ENCODE data around the gene CA14. TPM values are rescaled to one million over a fixed set of nuclear protein-coding genes. Genes with fewer than 3 reads are reported as not detected.

The CA14 gene
- total RNA-seq, 1 experiment from 2014 or later, result 35.3 TPM

- TF ChIP-seq E2F5 (CRISPR knock-in tag; IDR thresholded peaks at IDR 0.05) (no peak), ZNF671 (CRISPR knock-in tag; IDR thresholded peaks at IDR 0.05) (no peak), SOX15 (CRISPR knock-in tag; IDR thresholded peaks at IDR 0.05) (no peak), FOXP1 (CRISPR knock-in tag; IDR thresholded peaks at IDR 0.05; ENCODE audit: borderline replicate concordance) (0 out of 2 replicates have a peak, but pooled peaks have one; percentile 43), CBFB (CRISPR knock-in tag; IDR thresholded peaks at IDR 0.05; ENCODE audit: low read depth) (no peak), FOXK1 (CRISPR knock-in tag; IDR thresholded peaks at IDR 0.05) (peak; percentile 34; the same call in 1 of the 2 replicates), CREM (CRISPR knock-in tag; IDR thresholded peaks at IDR 0.05) (no peak)
- TF ChIP-seq, protein P1, sequence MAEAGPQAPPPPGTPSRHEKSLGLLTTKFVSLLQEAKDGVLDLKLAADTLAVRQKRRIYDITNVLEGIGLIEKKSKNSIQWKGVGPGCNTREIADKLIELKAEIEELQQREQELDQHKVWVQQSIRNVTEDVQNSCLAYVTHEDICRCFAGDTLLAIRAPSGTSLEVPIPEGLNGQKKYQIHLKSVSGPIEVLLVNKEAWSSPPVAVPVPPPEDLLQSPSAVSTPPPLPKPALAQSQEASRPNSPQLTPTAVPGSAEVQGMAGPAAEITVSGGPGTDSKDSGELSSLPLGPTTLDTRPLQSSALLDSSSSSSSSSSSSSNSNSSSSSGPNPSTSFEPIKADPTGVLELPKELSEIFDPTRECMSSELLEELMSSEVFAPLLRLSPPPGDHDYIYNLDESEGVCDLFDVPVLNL (CRISPR knock-in tag; IDR thresholded peaks at IDR 0.05; ENCODE audit: borderline replicate concordance, low read depth), result no peak
Observed at GRCh38 chr1:150259758-150260669, 2.4 kb downstream of the CA14 start (continued).

GRCh38 chr1:150261367-150261766 is 3.8 kb downstream of the CA14 start:
- Mint-ChIP-seq H3K4me3 (peak overlapping the region; percentile 32; the same call in 1 of the 2 replicates), H3K27ac (peak overlapping the region; percentile 93; the same call in 1 of the 2 replicates), H3K9me3 (no peaks in the 10 kb centered on the region), H3K27me3 (ENCODE audit: low read depth) (no peaks in the 10 kb centered on the region), H3K4me1 (peaks cover 34% of the 10 kb centered on the region), H3K36me3 (peaks cover 41% of the 10 kb centered on the region)
- DNase-seq (ENCODE audit: low spot score), result no peak
- no peak for TF ChIP-seq ZNF263 (CRISPR knock-in tag; IDR thresholded peaks at IDR 0.05; ENCODE audit: low read depth)
- TF ChIP-seq, protein P2, sequence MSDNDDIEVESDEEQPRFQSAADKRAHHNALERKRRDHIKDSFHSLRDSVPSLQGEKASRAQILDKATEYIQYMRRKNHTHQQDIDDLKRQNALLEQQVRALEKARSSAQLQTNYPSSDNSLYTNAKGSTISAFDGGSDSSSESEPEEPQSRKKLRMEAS (CRISPR knock-in tag; IDR thresholded peaks at IDR 0.05), result no peak
- no peak for TF ChIP-seq ZNF396 (CRISPR knock-in tag; IDR thresholded peaks at IDR 0.05; ENCODE audit: borderline replicate concordance)
- TF ChIP-seq, protein P3, sequence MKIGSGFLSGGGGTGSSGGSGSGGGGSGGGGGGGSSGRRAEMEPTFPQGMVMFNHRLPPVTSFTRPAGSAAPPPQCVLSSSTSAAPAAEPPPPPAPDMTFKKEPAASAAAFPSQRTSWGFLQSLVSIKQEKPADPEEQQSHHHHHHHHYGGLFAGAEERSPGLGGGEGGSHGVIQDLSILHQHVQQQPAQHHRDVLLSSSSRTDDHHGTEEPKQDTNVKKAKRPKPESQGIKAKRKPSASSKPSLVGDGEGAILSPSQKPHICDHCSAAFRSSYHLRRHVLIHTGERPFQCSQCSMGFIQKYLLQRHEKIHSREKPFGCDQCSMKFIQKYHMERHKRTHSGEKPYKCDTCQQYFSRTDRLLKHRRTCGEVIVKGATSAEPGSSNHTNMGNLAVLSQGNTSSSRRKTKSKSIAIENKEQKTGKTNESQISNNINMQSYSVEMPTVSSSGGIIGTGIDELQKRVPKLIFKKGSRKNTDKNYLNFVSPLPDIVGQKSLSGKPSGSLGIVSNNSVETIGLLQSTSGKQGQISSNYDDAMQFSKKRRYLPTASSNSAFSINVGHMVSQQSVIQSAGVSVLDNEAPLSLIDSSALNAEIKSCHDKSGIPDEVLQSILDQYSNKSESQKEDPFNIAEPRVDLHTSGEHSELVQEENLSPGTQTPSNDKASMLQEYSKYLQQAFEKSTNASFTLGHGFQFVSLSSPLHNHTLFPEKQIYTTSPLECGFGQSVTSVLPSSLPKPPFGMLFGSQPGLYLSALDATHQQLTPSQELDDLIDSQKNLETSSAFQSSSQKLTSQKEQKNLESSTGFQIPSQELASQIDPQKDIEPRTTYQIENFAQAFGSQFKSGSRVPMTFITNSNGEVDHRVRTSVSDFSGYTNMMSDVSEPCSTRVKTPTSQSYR (CRISPR knock-in tag; IDR thresholded peaks at IDR 0.05), result no peak
- TF ChIP-seq NR3C1 (CRISPR knock-in tag; conservative IDR thresholded peaks at IDR 0.05; ENCODE audit: low read depth), result no peak
- TF ChIP-seq ATF3 (CRISPR knock-in tag; conservative IDR thresholded peaks at IDR 0.05), result no peak
- TF ChIP-seq PRRX2 (CRISPR knock-in tag; IDR thresholded peaks at IDR 0.05), result no peak
- TF ChIP-seq RELA (CRISPR knock-in tag; IDR thresholded peaks at IDR 0.05; ENCODE audit: borderline replicate concordance), result no peak
- TF ChIP-seq ELF4 (CRISPR knock-in tag; IDR thresholded peaks at IDR 0.05; ENCODE audit: low read depth), result no peak
- no peak for TF ChIP-seq TCF7 (CRISPR knock-in tag; IDR thresholded peaks at IDR 0.05; ENCODE audit: low read depth)
- no peak for TF ChIP-seq ETV6 (CRISPR knock-in tag; IDR thresholded peaks at IDR 0.05)
- TF ChIP-seq, protein P4, sequence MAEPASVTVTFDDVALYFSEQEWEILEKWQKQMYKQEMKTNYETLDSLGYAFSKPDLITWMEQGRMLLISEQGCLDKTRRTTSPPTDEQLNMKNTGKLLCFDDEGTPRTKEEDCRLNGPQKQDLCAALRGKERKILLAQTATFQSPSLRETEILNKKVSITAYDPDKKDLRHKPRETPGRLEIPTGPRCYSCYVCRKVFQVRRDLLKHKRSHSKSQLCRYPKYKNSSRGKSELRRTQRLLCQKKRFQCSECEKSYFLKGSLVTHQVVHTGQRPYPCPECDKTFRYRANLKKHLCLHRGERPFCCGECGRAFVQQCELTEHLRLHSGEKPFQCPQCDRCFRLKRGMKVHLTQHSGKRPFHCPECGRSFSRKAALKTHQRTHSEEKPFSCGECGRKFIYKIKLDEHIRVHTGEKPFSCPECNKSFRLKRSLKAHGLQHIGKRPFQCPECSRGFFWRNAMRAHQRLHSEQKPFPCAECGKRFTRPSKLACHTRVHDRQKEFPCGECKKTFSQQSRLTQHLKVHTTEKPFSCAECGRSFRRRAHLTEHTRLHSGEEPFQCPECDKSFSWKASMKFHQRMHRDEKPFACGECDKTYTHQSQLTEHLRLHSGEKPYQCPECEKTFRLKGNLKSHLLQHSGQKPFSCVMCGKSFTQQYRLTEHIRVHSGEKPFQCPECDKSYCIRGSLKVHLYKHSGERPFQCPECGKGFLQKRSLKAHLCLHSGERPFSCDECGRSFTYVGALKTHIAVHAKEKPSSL (CRISPR knock-in tag; conservative IDR thresholded peaks at IDR 0.05), result no peak
- TF ChIP-seq E2F1 (CRISPR knock-in tag; IDR thresholded peaks at IDR 0.05), result no peak
- no peak for ATAC-seq
- ChIA-PET CTCF (interaction anchor here (1.9 kb wide), 1 partner anchor 11 kb away, joined by 17 read pairs; the partner anchor contains the start of gene C1orf54), POLR2A (no interaction called here)

Measured in WTC11 (cell line).